Measurements from ENCODE around the gene PRDM2.
"Not testable (repeated sequence)": the region's sequence is repeated elsewhere in the genome, so short reads cannot be mapped to it uniquely, and the experiment has no call there.

PRDM2 gene

GRCh38 chr1:13702425-13703127, 2.6 kb downstream of the PRDM2 start:
- DNase-seq: no peak

- no peak for DNase-seq
Observed at GRCh38 chr1:13703128-13703513, 3.1 kb downstream of the PRDM2 start.

DNA sequence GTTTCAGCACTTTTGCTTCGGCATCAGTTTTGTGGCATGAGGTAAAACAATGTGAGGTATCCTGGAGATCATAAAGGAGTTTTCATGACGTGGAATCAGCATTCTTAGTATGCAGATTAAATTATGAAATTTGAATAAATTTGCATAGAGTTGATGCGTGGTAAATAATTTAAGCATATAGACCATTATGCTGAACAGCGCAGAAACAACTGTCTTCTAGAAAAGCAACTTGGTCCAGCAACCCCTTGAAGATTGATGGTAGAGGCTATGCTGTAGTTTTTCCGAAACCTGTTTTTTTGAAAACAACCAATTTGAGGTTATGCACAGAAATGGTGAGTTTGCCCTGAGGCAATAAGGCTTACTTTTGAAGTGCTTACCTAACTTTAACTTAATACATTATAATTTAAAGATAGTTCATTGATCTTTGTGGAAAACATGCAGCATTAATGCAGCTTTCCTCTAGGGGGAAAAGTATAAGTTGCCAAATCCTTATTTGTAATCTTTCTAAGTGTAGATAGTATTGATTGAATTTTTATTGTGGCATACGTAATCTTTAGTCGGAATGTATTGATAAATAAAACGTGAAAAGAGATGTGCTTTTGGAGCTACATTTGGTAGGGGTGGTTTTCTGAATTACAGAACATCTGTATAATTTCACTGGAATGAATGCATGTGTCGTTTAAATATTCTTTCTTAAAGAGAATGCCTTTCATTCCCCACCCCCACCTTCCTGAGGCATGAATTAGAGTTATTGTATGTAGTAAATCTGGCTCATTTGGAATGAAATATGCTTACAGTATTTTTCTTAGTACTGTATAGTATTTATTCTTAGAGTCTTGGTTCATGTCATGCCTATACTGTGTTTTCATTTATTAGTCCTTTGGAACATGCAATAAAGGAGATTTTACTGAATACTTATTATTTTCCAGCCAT, 3.8 kb downstream of the PRDM2 start:
- DNase-seq: no peak

GRCh38 chr1:13706046-13706445, 6.1 kb downstream of the PRDM2 start:
- no peak for DNase-seq

- no peak for DNase-seq
Observed at GRCh38 chr1:13707164-13707563, 7.2 kb downstream of the PRDM2 start.

DNA sequence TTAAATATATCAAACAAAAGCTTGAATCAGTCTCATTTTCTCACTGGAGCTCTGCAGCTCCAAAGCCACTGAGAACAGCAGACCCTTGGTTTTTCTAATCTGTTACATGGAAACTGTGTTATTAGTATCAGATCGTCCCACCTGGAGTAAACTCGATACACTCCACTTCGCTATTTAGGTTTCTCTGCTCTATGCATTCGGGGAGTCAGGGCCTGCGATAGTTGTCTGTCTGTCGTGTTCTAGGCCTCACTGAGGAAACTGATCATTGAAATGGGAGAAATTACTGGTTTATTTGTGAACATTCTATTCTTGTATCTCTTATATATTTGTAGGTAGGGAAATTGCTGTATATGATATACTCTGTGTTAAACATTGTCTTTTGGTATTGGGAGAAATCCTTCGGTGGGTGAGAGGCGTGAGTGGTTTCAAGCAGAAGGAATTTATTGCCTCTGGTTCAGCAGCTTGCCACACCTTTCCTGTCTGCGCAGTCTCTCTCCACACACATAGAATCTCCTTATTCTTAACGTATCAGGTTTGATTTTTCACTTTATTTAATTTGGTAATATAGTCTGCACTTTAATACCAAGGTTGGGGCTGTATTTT, 8.5 kb downstream of the PRDM2 start:
- no peak for DNase-seq

- DNase-seq: no peak
Observed at GRCh38 chr1:13710086-13710485, 10.1 kb downstream of the PRDM2 start.

GRCh38 chr1:13714851-13715250, 14.9 kb downstream of the PRDM2 start:
- no peak for DNase-seq

- not testable (repeated sequence) for DNase-seq
Observed at GRCh38 chr1:13715616-13716287, 15.8 kb downstream of the PRDM2 start.

GRCh38 chr1:13722808-13723360, 22.9 kb downstream of the PRDM2 start:
- no peak for DNase-seq

DNA sequence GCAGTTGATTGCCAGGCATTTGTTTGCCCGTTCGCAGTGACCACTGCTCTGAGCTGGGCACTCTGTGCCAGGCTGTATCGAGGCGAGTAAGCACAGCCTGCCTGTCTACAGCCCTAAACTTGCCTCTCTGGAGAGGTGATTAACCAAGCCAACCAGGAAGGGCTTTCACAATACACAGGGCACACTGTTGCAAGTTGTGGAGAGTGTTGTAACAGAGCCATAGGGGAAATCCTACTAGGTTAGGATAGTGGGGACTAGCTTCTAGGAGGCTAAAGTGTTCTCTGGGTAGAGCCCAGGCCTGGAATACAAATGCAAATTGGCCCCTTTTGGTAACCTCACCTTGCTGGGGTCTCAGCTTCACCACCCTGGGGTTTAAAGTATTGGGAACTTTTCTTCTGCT, 23.8 kb downstream of the PRDM2 start:
- no peak for DNase-seq

GRCh38 chr1:13725714-13726175, 25.8 kb downstream of the PRDM2 start:
- peak; percentile 46 for DNase-seq

DNA sequence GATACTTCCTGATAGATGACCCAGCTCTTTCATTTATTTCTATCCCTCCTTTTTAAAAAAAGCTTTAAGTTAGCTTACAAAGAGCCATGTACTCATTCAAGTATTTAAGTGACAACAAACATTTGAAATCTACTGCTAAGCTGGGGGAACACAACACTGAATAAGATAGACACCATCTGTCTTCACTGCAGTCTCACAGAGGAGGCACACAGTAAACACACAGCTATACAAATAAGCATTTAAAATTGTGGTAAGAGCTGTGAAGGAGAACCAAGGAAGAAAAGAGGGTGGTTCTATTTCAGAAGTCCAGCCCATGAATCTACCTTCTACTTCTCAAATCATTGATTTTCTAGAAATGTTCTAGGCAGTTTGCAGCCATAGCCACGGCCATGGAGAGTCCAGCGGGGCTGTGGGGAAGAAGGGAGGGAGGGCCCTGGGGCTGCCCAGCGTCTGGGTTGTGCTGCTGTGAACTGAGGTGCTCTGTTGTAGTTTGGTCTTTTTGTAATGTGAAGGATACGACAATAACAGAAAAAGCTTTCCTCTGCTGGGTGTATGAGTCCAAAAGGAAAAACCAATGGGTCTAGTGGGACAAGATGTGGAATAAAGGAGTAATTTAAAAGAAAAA, 28.2 kb downstream of the PRDM2 start:
- no peak for DNase-seq

DNA sequence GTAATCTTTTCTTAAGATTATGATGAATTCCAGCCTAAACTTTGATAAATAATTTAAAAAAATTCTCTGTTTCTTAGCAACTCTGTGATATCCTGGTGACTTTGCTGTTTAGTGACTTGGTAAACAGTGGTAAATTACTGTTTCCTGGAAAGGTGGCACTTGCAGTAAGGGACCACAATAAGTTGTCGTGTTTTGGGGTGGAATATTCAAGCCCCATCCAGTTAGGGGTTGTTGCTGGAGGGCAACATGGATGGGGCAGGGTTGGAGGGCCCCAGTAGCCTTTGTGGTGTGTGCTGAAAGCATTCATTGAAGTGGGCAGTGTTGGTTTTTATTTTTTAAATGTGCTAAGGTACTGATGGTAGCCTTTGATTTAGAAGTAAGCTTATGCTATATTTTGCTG, 30.3 kb downstream of the PRDM2 start:
- DNase-seq: no peak

DNA sequence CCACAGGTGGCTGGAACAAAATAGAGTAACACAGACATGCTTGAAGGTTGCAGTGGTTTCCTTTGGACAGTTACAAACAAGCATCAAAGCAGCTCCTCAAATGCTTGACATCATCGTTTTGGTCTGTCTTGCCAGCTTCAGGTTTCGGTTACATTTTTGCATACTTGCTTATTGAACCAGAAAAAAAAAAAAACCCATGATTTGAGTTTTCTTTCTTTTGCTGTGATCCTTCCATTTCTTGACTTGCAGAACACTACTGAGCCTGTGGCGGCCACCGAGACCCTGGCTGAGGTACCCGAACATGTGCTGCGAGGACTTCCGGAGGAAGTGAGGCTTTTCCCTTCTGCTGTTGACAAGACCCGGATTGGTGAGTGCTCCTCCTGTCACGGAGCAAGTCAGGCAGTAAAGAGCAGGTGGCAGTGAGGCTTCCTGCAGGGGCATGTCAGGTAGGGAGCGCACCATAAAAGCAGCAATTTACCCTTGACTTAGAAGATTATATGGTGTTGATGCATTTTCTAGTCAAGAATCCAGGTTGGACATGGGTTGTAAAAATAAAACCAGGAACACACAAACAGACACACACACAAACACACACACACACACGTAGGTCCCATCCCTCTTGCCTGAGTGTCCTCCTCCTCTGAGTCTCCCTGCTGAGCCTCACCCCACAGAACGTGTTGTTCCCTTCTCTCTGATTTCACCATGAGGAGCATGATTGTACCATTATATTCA, 30.9 kb downstream of the PRDM2 start:
- DNase-seq: no peak

DNA sequence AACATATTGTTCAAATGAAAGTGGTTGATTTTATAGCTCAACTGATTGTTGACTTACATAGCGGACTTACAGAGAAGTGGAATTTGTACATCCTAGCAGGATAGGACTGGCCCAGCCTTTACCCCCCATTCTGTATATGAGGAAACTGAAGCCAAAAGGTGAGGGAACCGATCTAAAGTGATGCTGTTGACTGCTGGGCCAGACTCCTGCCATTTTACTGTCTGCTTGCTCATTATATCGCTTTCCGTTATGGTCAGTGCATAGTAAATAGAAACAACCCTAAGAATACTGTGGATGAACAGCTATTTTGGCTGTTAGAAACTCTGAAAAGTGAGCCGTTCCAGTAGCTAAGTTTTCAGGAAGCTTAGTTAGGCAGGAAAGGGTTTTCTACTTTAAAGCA, 31.9 kb downstream of the PRDM2 start:
- DNase-seq: no peak

DNA sequence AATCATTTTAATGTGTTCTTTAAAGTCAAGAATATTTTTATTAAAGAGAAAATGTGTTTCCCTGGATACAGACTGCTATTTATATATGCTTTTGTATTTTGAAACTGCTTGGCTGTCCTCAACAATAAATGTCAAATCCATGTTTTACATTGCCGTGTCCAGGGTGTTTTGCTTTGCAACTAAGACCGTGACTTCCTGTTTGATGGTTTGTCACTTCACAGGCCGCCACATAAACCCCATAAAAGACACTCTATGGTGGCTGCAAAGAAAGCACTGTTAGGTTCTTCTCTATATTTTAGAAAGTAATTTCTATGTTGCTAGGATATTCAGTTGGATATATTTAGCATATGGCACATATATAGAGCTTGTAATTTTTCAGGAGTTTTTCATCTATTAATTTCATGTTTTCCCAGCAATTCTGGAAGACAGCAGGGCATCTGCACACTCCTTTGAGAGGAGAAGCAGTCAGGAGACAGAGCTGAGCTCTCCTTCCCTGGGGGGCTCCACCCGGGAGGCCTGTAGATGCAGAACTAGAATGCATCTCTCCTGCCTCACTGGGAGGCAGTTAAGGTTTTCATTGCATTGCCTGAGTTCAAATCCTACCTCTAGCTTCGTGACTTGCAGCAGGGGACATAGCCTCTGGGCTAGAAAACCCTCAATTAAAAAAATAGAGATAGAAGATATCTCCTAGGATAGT, 33.1 kb downstream of the PRDM2 start:
- DNase-seq: no peak

- DNase-seq: no peak
Observed at GRCh38 chr1:13733711-13734110, 33.7 kb downstream of the PRDM2 start.

DNA sequence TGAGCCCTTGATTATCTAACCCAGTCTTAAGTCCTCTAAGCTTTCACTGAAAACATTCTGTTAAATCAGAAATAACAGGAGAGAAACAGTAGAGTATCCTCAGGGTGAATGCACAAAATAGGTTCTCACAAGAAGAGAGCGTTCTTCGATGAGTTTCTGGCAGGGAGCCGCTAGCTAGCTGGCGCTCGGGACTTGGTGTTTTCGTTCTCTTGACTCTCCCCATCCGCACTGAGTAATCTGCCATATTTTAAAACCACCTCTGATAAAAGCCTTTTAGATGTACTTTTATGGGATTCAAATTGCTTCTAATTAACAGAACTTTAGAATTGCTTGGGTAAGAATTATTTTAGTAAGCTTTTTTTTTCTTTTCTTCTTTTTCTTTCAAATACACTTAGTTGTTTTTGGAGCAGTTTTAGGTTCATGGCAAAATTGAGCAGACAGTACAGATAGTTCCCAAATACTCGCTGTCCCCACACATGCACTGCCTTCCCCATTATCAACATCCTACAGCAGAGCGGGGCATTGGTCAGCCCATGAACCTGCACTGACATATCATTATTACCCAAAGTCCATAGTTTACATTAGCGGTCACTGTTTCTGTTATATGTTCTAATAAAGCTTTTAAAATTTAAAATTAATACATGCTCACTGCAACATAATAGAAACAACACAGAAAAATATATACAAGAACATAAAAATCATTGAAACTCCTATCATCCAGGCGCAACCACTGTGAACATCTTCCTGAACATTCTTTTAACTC, 35.4 kb downstream of the PRDM2 start:
- DNase-seq: no peak

DNA sequence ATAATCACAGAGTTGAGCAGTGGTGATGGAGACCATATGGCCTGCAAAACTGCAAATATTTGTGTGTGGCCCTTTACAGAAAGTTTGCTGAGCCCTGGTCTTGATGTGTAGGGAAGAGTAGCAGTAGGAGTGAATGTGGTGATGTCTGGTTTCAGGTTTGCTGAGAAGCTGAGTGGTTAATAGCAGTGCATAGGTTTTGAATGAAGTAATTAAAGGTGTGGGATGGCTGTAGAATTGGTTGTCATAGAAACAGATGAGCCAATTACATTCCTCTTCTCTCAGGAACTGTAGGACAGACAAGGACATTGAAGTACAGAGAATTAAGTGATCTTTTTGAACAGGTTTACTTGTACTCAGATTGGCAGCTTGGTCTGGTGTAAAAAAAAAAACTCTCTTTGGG, 37.4 kb downstream of the PRDM2 start:
- DNase-seq: no peak
